HCT116 (cell line): Measurements from ENCODE around the gene NHSL1. TPM values are rescaled to one million over a fixed set of nuclear protein-coding genes. Genes with fewer than 3 reads are reported as not detected.

Experiments used
- ATAC-seq: fragments of 200-7000 bp; cut with Tn5 transposase; 2 replicates; pipeline ENCODE4 v1.9.1; 2020; ENCODE audit warnings: mild to moderate bottlenecking, moderate library complexity
- BruUV-seq: library from RNA; stranded (reverse); fragments of 400-500 nt; replicated peaks from 2 replicates; lab custom pipeline; 2021; lab: Mats Ljungman, UMichigan
- CTCF ChIA-PET: fragments of 300-600 bp; sonication (Branson Sonifier 250); formaldehyde crosslinking; loops from one replicate; lab custom pipeline; 2021; ENCODE audit warnings: antibody characterized with exemption; lab: Charles Lee
- POLR2A ChIA-PET: fragments of 300-600, 350-600 bp; sonication (Branson Sonifier 250); formaldehyde crosslinking; loops from one replicate; lab custom pipeline; 2021; ENCODE audit warnings: antibody characterized with exemption; lab: Charles Lee
- RAD21 ChIA-PET, 2 experiments: fragments of 300-600 bp; sonication (Branson Sonifier 250); formaldehyde crosslinking; loops; one replicate each; lab custom pipeline; 2023; ENCODE audit warnings: low total read pairs in 2 of 2; ENCODE audit not compliant: uncharacterized antibody in 2 of 2, unreplicated experiment in 2 of 2, low non-redundant PET in 1 of 2; lab: Charles Lee
- DNase-seq: peaks from one replicate; pipeline ENCODE4 v3.0.0-alpha.2; 2010; ENCODE audit warnings: low read depth, low spot score
- H2AFZ ChIP-seq: fragments of 200-600 bp; shearing (Covaris generic), sonication (generic); 2 replicates; pipeline ENCODE4 v1.6.1; 2017; ENCODE audit warnings: low read depth, mixed run types, mixed read lengths, antibody characterized with exemption, low read length; ENCODE audit not compliant: poor library complexity, severe bottlenecking
- H3K27ac ChIP-seq: 2 replicates; pipeline ENCODE4 v1.5.1; 2012; ENCODE audit warnings: low read depth, low read length
- H3K27me3 ChIP-seq: fragments of 200-600 bp; sonication (generic); 2 replicates; pipeline ENCODE4 v1.6.1; 2016; ENCODE audit warnings: mixed run types, low read length, mixed read lengths; ENCODE audit not compliant: insufficient read depth
- H3K36me3 ChIP-seq, 2 experiments: fragments of 200-500 bp in 1 of 2; fragments of 200-600 bp in 1 of 2; sonication (Bioruptor generic) in 1 of 2; sonication (generic) in 1 of 2; 2 replicates each; pipeline versions ENCODE4 v1.5.1 to v1.6.1; 2014 to 2016; ENCODE audit warnings: low read length in 2 of 2, inconsistent platforms in 1 of 2, mixed read lengths in 1 of 2, mixed run types in 1 of 2; ENCODE audit not compliant: insufficient read depth in 2 of 2, control insufficient read depth in 1 of 2
- H3K4me1 ChIP-seq, 2 experiments: fragments of 200-600 bp in 1 of 2; sonication (generic) in 1 of 2; 2 replicates each; pipeline versions ENCODE4 v1.5.1 to v1.6.1; 2012 to 2017; ENCODE audit warnings: low read length in 2 of 2, inconsistent platforms in 1 of 2, mild to moderate bottlenecking in 1 of 2, mixed read lengths in 1 of 2, mixed run types in 1 of 2, moderate library complexity in 1 of 2; ENCODE audit not compliant: insufficient read depth in 2 of 2, control insufficient read depth in 1 of 2
- H3K4me2 ChIP-seq: fragments of 200-600 bp; sonication (generic); 2 replicates; pipeline ENCODE4 v1.6.1; 2017; ENCODE audit warnings: mixed run types, low read length, mixed read lengths
- H3K4me3 ChIP-seq, 2 experiments: fragments of 200-600 bp in 1 of 2; sonication (generic) in 1 of 2; replicated peaks in 1 of 2; 2 replicates each; pipeline ENCODE4 v1.5.1; 2011 to 2016; ENCODE audit warnings: low read length in 2 of 2, control low read depth in 1 of 2, low read depth in 1 of 2, mild to moderate bottlenecking in 1 of 2, mixed read lengths in 1 of 2, mixed run types in 1 of 2
- H3K79me2 ChIP-seq: fragments of 200-600 bp; sonication (generic); 2 replicates; pipeline ENCODE4 v1.6.1; 2017; ENCODE audit warnings: mild to moderate bottlenecking, mixed run types, low read length, moderate library complexity, mixed read lengths; ENCODE audit not compliant: insufficient read depth
- H3K9ac ChIP-seq: fragments of 200-600 bp; sonication (generic); 2 replicates; pipeline ENCODE4 v1.6.1; 2016; ENCODE audit warnings: low read length, mixed read lengths
- H3K9me2 ChIP-seq: fragments of 200-600 bp; sonication (generic), shearing (Covaris generic); 2 replicates; pipeline ENCODE4 v1.6.1; 2017; ENCODE audit warnings: mixed run types, mild to moderate bottlenecking, moderate library complexity; ENCODE audit not compliant: insufficient read depth
- H3K9me3 ChIP-seq, 2 experiments: fragments of 200-500 bp in 1 of 2; fragments of 200-600 bp in 1 of 2; sonication (Bioruptor generic) in 1 of 2; sonication (generic) in 1 of 2; 2 replicates each; pipeline ENCODE4 v1.6.1; 2014 to 2017; ENCODE audit warnings: low read length in 2 of 2, mixed read lengths in 2 of 2, inconsistent platforms in 1 of 2, low read depth in 1 of 2, mild to moderate bottlenecking in 1 of 2, mixed run types in 1 of 2, moderate library complexity in 1 of 2; ENCODE audit not compliant: control insufficient read depth in 1 of 2, insufficient read depth in 1 of 2
- H4K20me1 ChIP-seq: fragments of 200-600 bp; sonication (generic), shearing (Covaris generic); 2 replicates; pipeline ENCODE4 v1.6.1; 2017; ENCODE audit warnings: mixed run types, mild to moderate bottlenecking, moderate library complexity; ENCODE audit not compliant: insufficient read depth
- CEBPB ChIP-seq: IDR thresholded peaks from 2 replicates; pipeline ENCODE4 v1.6.1; 2012; ENCODE audit warnings: low read depth
- EGR1 ChIP-seq: IDR thresholded peaks from 2 replicates; pipeline ENCODE4 v1.6.1; 2012; ENCODE audit warnings: low read depth
- EZH2 ChIP-seq: fragments of 200-600 bp; sonication (generic); IDR thresholded peaks from 2 replicates; pipeline ENCODE4 v1.6.1; 2017; ENCODE audit warnings: antibody characterized with exemption, mixed run types
- FOSL1 ChIP-seq: IDR thresholded peaks from 2 replicates; pipeline ENCODE4 v1.6.1; 2012; ENCODE audit warnings: low read depth
- JUND ChIP-seq: IDR thresholded peaks from 2 replicates; pipeline ENCODE4 v1.6.1; 2012
- POLR2A ChIP-seq: IDR thresholded peaks from 2 replicates; pipeline ENCODE4 v1.7.0; 2011; ENCODE audit warnings: borderline replicate concordance; ENCODE audit not compliant: insufficient read depth, insufficient read length; ENCODE audit errors: extremely low read depth
- SP1 ChIP-seq: IDR thresholded peaks from 2 replicates; pipeline ENCODE4 v1.6.1; 2012; ENCODE audit warnings: low read depth
- TCF7L2 ChIP-seq: IDR thresholded peaks from 2 replicates; pipeline ENCODE4 v1.7.0; 2011; ENCODE audit warnings: borderline replicate concordance, inconsistent platforms; ENCODE audit not compliant: insufficient read depth, insufficient read length; ENCODE audit errors: extremely low read depth
- ZNF274 ChIP-seq: fragments of 200-500 bp; sonication (Bioruptor generic); IDR thresholded peaks from 2 replicates; pipeline ENCODE4 v1.6.1; 2014; ENCODE audit warnings: mild to moderate bottlenecking, low read depth, low read length, inconsistent platforms
- intact Hi-C: fragments of 100-400 bp; cut with micrococcal nuclease; formaldehyde crosslinking; loops from 2 replicates; pipeline ENCODE4 v1.10.0; 2022
- total RNA-seq: library from RNA; stranded (reverse); gene quantifications from one replicate; pipeline ENCODE4 v1.2.1, GENCODE V29; 2021; ENCODE audit not compliant: unreplicated experiment
- TF ChIP-seq, protein P1 (sequence below): IDR thresholded peaks from 2 replicates; pipeline ENCODE4 v1.6.1; 2012; ENCODE audit warnings: low read depth
- TF ChIP-seq, protein P2 (sequence below): IDR thresholded peaks from 2 replicates; pipeline ENCODE4 v1.6.1; 2011; ENCODE audit warnings: mild to moderate bottlenecking, low read length, moderate library complexity; ENCODE audit not compliant: insufficient replicate concordance; ENCODE audit errors: extremely low read depth

Gene NHSL1
- total RNA-seq, 1 experiment from 2014 or later, result 15.4 TPM

DNA sequence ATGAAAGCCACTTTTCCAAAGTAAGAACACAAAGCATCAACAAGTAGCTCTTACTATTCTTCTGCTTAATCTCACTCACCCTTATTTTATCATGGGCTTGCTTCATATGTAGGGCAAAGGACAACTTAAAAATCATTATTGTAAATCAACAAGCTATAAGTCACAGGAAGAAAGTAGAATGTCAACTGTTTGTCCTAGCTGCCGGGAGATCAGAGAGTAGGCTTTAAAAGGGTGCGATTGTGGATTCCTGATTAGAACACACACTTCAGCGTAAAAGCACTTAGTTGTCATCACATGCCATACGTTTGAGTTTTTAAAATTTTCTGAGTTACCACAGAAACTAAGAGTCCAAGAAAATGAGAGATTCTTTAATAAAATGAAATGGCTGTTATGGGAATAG lies 44.4 kb upstream of the NHSL1 start (continued):
- TF ChIP-seq EGR1 (no peak), TCF7L2 (no peak), CEBPB (no peak), JUND (no peak), SP1 (no peak), POLR2A (no peak), ZNF274 (no peak)
- TF ChIP-seq, protein P1, sequence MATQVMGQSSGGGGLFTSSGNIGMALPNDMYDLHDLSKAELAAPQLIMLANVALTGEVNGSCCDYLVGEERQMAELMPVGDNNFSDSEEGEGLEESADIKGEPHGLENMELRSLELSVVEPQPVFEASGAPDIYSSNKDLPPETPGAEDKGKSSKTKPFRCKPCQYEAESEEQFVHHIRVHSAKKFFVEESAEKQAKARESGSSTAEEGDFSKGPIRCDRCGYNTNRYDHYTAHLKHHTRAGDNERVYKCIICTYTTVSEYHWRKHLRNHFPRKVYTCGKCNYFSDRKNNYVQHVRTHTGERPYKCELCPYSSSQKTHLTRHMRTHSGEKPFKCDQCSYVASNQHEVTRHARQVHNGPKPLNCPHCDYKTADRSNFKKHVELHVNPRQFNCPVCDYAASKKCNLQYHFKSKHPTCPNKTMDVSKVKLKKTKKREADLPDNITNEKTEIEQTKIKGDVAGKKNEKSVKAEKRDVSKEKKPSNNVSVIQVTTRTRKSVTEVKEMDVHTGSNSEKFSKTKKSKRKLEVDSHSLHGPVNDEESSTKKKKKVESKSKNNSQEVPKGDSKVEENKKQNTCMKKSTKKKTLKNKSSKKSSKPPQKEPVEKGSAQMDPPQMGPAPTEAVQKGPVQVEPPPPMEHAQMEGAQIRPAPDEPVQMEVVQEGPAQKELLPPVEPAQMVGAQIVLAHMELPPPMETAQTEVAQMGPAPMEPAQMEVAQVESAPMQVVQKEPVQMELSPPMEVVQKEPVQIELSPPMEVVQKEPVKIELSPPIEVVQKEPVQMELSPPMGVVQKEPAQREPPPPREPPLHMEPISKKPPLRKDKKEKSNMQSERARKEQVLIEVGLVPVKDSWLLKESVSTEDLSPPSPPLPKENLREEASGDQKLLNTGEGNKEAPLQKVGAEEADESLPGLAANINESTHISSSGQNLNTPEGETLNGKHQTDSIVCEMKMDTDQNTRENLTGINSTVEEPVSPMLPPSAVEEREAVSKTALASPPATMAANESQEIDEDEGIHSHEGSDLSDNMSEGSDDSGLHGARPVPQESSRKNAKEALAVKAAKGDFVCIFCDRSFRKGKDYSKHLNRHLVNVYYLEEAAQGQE, result no peak

DNA sequence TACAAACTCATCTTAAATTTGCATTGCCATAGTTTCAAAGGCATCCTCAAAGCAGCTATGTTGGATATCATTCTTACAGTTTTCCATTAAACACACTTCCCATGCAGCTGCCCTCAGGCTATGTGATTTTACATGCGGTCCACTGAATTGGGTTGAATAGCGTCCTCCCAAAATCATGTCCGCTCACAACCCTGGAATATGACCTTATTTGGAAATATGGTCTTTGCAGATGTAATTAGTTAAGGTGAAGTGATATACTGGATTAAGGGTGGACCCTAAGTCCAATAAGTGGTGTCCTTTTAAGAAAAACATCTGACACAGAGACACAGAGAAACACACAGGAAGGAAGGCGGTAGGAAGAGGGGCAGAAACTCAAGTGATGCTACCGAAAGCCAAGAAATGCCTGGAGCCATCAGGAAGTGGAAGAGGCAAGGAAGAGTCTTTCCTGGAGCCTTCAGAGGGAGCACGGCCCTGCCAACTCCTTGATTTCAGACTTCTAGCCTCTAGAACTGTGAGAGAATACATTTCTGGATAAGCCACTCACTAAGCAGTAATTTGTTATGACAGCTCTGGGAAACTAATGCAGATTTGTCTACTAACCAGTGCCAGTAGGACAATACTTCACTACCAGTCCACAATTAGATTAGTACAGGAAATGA lies 42.7 kb upstream of the NHSL1 start:
- Histone ChIP-seq H3K4me3 (no peak overlapping the region), H3K27me3 (no peaks in the 10 kb centered on the region), H2AFZ (no peak overlapping the region), H4K20me1 (no peaks in the 10 kb centered on the region), H3K4me2 (no peak overlapping the region), H3K9ac (no peak overlapping the region), H3K36me3 (no peaks in the 10 kb centered on the region), H3K9me3 (no peaks in the 10 kb centered on the region), H3K9me2 (no peaks in the 10 kb centered on the region), H3K27ac (no peak overlapping the region), H3K4me1 (no peaks in the 10 kb centered on the region), H3K79me2 (no peaks in the 10 kb centered on the region)
- ATAC-seq, result no peak
- ChIA-PET RAD21 (no interaction called here), CTCF (no interaction called here), POLR2A (no interaction called here)
- no peak for DNase-seq
- BruUV-seq, result no TSS peak
- intact Hi-C loops, result no loop called here
- TF ChIP-seq, protein P2, sequence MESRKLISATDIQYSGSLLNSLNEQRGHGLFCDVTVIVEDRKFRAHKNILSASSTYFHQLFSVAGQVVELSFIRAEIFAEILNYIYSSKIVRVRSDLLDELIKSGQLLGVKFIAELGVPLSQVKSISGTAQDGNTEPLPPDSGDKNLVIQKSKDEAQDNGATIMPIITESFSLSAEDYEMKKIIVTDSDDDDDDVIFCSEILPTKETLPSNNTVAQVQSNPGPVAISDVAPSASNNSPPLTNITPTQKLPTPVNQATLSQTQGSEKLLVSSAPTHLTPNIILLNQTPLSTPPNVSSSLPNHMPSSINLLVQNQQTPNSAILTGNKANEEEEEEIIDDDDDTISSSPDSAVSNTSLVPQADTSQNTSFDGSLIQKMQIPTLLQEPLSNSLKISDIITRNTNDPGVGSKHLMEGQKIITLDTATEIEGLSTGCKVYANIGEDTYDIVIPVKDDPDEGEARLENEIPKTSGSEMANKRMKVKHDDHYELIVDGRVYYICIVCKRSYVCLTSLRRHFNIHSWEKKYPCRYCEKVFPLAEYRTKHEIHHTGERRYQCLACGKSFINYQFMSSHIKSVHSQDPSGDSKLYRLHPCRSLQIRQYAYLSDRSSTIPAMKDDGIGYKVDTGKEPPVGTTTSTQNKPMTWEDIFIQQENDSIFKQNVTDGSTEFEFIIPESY, result no peak
- TF ChIP-seq EZH2 (no peak), EGR1 (no peak), FOSL1 (no peak), ZNF274 (no peak), POLR2A (no peak), SP1 (no peak)
